Smooth muscle cell (in vitro differentiated cells): Measurements from ENCODE around the gene ITLN2. TPM values are rescaled to one million over a fixed set of nuclear protein-coding genes. Genes with fewer than 3 reads are reported as not detected.
"Not testable (repeated sequence)": the region's sequence is repeated elsewhere in the genome, so short reads cannot be mapped to it uniquely, and the experiment has no call there.

Experiments used
- DNase-seq: peaks from one replicate; lab custom pipeline; 2025; ENCODE audit not compliant: unreplicated experiment; lab: John Stamatoyannopoulos, UW
- H2AFZ ChIP-seq: fragments of 200-600 bp; sonication (generic); 2 replicates; pipeline ENCODE4 v1.6.0; 2016; ENCODE audit warnings: antibody characterized with exemption, low read depth, mild to moderate bottlenecking
- H3F3A ChIP-seq: fragments of 200-600 bp; sonication (generic); 2 replicates; pipeline ENCODE4 v1.6.0; 2017; ENCODE audit warnings: antibody characterized with exemption, low read depth
- H3K27ac ChIP-seq: fragments of 200-600 bp; sonication (generic); 2 replicates; pipeline ENCODE4 v1.5.1; 2016; ENCODE audit warnings: low read depth, mild to moderate bottlenecking
- H3K27me3 ChIP-seq: fragments of 200-600 bp; sonication (generic); 2 replicates; pipeline ENCODE4 v1.6.1; 2016; ENCODE audit warnings: low read depth, mild to moderate bottlenecking
- H3K36me3 ChIP-seq: fragments of 200-600 bp; sonication (generic); 2 replicates; pipeline ENCODE4 v1.5.1; 2016; ENCODE audit warnings: low read depth
- H3K4me1 ChIP-seq: fragments of 200-600 bp; sonication (generic); 2 replicates; pipeline ENCODE4 v1.5.1; 2016; ENCODE audit warnings: low read depth
- H3K4me2 ChIP-seq: fragments of 200-600 bp; sonication (generic); 2 replicates; pipeline ENCODE4 v1.6.0; 2016; ENCODE audit warnings: mild to moderate bottlenecking
- H3K4me3 ChIP-seq: fragments of 200-600 bp; sonication (generic); 2 replicates; pipeline ENCODE4 v1.5.1; 2016; ENCODE audit warnings: mild to moderate bottlenecking
- H3K79me2 ChIP-seq: fragments of 200-600 bp; sonication (generic); 2 replicates; pipeline ENCODE4 v1.6.0; 2016; ENCODE audit warnings: low read depth, mild to moderate bottlenecking
- H3K9ac ChIP-seq: fragments of 200-600 bp; sonication (generic); 2 replicates; pipeline ENCODE4 v1.6.0; 2016; ENCODE audit warnings: low read depth
- H3K9me3 ChIP-seq: fragments of 200-600 bp; sonication (generic); replicated peaks from 2 replicates; pipeline ENCODE4 v1.5.1; 2016; ENCODE audit warnings: low read depth
- H4K20me1 ChIP-seq: fragments of 200-600 bp; sonication (generic); 2 replicates; pipeline ENCODE4 v1.6.0; 2016; ENCODE audit warnings: low read depth
- WGBS: methylation state at CpG from one replicate; pipeline ENCODE4 v1.1.7; 2016; ENCODE audit warnings: low lambda C conversion rate; 5-methylcytosine and 5-hydroxymethylcytosine counted together
- polyA plus RNA-seq: library from polyadenylated mRNA; unstranded; fragments of >200 nt; fragmentation: Nextera tagmentation; extraction: Ambion mirVana; gene quantifications from 2 replicates; pipeline ENCODE4 v1.2.1, GENCODE V29; 2016
- total RNA-seq: library from RNA; depleted of rRNA; stranded (reverse); fragments of >200 nt; gene quantifications from 2 replicates; pipeline ENCODE4 v1.2.3, GENCODE V29; 2014
- TF ChIP-seq, protein P1 (sequence below): fragments of 200-600 bp; sonication (generic); IDR thresholded peaks from 2 replicates; pipeline ENCODE4 v1.5.1; 2017; ENCODE audit warnings: borderline replicate concordance, mild to moderate bottlenecking, antibody characterized with exemption; ENCODE audit not compliant: insufficient read depth, poor library complexity, severe bottlenecking

ITLN2 gene
- total and polyA plus RNA-seq, 2 experiments from 2014 or later: not detected

DNA sequence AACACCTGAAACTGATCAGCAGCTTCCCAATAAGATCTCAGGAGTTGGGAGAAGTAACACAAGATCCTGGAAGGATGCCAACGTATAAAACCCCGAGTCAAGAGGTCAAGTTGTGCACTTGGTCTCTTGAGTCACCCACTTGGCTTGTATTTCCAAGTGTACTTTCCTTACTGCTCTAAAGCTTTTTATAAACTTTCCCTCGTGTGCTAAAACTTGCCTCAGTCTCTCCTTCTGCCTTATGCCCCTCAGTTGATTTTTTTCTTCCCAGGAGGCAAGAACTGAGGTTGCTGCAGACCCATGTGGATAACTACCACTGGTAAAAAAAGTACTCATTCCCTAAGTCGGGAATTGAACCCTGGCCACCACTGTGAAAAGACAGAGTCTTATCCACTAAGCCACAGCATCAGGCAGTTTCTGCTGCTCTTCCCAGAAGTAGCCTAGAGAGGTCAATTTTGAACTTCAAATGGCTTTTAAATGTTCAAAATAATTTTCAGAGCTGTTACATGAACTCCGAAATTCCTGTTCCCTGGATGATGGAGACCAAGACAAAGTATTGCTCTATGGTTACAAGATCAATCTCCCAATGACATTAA is 28.9 kb downstream of the ITLN2 start:
- Histone ChIP-seq H3K9ac (no peak overlapping the region), H3K79me2 (no peaks in the 10 kb centered on the region), H3K27ac (no peak overlapping the region), H3K4me3 (no peak overlapping the region), H3K36me3 (no peaks in the 10 kb centered on the region), H3K4me1 (no peaks in the 10 kb centered on the region), H3K9me3 (no peaks in the 10 kb centered on the region), H3F3A (no peaks in the 10 kb centered on the region), H4K20me1 (no peaks in the 10 kb centered on the region), H3K27me3 (no peaks in the 10 kb centered on the region), H3K4me2 (no peak overlapping the region), H2AFZ (no peak overlapping the region)
- TF ChIP-seq, protein P1, sequence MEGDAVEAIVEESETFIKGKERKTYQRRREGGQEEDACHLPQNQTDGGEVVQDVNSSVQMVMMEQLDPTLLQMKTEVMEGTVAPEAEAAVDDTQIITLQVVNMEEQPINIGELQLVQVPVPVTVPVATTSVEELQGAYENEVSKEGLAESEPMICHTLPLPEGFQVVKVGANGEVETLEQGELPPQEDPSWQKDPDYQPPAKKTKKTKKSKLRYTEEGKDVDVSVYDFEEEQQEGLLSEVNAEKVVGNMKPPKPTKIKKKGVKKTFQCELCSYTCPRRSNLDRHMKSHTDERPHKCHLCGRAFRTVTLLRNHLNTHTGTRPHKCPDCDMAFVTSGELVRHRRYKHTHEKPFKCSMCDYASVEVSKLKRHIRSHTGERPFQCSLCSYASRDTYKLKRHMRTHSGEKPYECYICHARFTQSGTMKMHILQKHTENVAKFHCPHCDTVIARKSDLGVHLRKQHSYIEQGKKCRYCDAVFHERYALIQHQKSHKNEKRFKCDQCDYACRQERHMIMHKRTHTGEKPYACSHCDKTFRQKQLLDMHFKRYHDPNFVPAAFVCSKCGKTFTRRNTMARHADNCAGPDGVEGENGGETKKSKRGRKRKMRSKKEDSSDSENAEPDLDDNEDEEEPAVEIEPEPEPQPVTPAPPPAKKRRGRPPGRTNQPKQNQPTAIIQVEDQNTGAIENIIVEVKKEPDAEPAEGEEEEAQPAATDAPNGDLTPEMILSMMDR: no peak
- 87% methylated on average over 5 of the region's 5 CpGs for WGBS
- DNase-seq: no peak

DNA sequence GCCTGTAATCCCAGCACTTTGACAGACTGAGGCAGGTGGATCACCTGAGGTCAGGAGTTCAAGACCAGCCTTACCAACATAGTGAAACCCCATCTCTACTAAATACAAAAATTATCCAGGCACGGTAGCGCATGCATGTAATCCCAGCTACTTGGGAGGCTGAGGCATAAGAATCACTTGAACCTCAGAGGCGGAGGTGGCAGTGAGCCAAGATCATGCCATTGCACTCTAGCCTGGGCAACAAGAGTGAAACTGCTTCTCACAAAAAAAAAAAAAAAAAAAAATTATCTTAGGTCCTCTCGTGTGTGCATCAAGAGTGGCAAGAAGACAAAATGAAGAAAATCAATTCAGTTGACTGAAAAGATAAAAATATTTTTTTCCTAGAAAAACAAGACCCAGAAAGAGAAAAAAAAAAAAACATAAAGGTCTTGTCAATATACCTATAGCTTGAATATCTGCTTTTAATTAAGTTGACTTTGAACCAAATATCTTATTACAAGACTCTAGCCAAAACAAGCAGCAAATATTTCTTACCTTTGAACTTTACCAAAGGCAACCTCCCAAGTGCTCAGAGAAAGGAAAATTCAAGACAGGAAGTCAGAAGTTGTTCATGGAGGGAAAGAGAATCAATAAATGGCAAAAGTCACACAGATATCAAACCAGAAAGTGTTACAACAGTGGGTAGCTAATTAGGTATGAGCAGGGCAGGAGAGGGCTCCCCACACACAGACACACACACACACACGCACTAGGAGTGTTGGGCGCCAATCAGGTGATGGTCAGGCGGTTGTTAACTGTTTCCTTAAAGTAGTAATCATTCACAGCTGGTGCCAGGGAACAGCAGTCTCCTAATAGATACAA is 29.6 kb downstream of the ITLN2 start:
- Histone ChIP-seq H4K20me1 (no peaks in the 10 kb centered on the region), H3K4me1 (no peaks in the 10 kb centered on the region), H3K4me2 (no peak overlapping the region), H3K79me2 (no peaks in the 10 kb centered on the region), H3F3A (no peaks in the 10 kb centered on the region), H3K4me3 (no peak overlapping the region), H3K36me3 (no peaks in the 10 kb centered on the region), H3K27ac (no peak overlapping the region), H2AFZ (no peak overlapping the region), H3K9me3 (no peaks in the 10 kb centered on the region), H3K27me3 (no peaks in the 10 kb centered on the region), H3K9ac (no peak overlapping the region)
- TF ChIP-seq, protein P1: no peak
- DNase-seq: no peak
- WGBS: 94% methylated on average over 7 of the region's 7 CpGs

DNA sequence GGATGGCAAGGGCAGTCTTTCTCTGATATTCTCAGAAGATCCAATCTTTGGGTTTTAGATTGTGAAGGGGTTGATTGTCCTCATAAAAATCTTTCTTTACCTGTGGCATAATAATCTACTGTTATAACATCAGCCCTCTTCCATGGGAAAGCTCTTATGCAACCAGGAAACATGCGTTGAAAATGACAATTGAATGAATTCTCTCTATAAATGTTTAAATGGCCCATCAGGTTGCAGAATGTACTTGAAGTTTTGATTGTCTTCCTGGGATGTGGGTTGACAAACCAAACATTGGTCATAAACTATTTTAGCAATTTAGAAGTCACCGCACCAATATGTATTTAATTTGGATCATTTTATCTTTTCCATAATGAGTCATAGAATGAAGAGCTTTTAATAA is 37.9 kb downstream of the ITLN2 start:
- H3K9ac ChIP-seq: no peak overlapping the region
- H3K79me2 ChIP-seq: no peaks in the 10 kb centered on the region
- no peak overlapping the region for H2AFZ ChIP-seq
- H3K4me1 ChIP-seq: no peaks in the 10 kb centered on the region
- H3K4me3 ChIP-seq: no peak overlapping the region
- 90% methylated on average over 2 of the region's 2 CpGs for WGBS
- no peaks in the 10 kb centered on the region for H3F3A ChIP-seq
- no peak for DNase-seq
- TF ChIP-seq, protein P1: no peak
- no peaks in the 10 kb centered on the region for H3K36me3 ChIP-seq
- H3K4me2 ChIP-seq: no peak overlapping the region
- H3K27me3 ChIP-seq: no peaks in the 10 kb centered on the region
- no peaks in the 10 kb centered on the region for H3K9me3 ChIP-seq
- no peak overlapping the region for H3K27ac ChIP-seq
- no peaks in the 10 kb centered on the region for H4K20me1 ChIP-seq

DNA sequence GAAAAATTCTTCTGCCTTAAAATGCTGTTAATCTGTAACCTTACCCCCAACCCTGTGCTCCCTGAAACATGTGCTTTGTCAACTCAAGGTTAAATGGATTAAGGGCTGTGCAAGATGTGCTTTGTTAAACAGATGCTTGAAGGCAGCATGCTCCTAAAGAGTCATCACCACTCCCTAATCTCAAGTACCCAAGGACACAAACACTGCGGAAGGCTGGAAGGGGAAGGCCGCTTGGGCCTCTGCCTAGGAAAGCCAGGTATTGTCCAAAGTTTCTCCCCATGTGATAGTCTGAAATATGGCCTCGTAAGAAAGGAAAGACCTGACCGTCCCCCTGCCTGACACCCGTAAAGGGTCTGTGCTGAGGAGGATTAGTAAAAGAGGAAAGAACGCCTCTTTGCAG is 41.4 kb downstream of the ITLN2 start:
- not testable (repeated sequence) for H3K27me3 ChIP-seq, H2AFZ ChIP-seq, H3K27ac ChIP-seq, H3F3A ChIP-seq, H3K9me3 ChIP-seq, H3K4me2 ChIP-seq, H3K36me3 ChIP-seq, H3K79me2 ChIP-seq, DNase-seq, H4K20me1 ChIP-seq, H3K4me3 ChIP-seq, H3K9ac ChIP-seq, H3K4me1 ChIP-seq
- WGBS: 66% methylated on average over 6 of the region's 6 CpGs
